H54 (cell line): Measurements from ENCODE around the gene TRAF3IP3.

ENCODE experiments used
- DNase-seq: peaks from one replicate; pipeline ENCODE4 v3.0.0; 2011; ENCODE audit warnings: low spot score, mixed read lengths; ENCODE audit not compliant: insufficient read length
- FAIRE-seq: peaks from 3 replicates; lab custom pipeline; 2011; peaks lifted over from hg19 to GRCh38; lab: Jason Lieb, UNC
- POLR2A ChIP-seq: IDR thresholded peaks from 2 replicates; pipeline ENCODE4 v1.6.1; 2011; ENCODE audit warnings: low read depth, mild to moderate bottlenecking, low read length

The TRAF3IP3 gene, protein sequence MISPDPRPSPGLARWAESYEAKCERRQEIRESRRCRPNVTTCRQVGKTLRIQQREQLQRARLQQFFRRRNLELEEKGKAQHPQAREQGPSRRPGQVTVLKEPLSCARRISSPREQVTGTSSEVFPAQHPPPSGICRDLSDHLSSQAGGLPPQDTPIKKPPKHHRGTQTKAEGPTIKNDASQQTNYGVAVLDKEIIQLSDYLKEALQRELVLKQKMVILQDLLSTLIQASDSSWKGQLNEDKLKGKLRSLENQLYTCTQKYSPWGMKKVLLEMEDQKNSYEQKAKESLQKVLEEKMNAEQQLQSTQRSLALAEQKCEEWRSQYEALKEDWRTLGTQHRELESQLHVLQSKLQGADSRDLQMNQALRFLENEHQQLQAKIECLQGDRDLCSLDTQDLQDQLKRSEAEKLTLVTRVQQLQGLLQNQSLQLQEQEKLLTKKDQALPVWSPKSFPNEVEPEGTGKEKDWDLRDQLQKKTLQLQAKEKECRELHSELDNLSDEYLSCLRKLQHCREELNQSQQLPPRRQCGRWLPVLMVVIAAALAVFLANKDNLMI

DNA sequence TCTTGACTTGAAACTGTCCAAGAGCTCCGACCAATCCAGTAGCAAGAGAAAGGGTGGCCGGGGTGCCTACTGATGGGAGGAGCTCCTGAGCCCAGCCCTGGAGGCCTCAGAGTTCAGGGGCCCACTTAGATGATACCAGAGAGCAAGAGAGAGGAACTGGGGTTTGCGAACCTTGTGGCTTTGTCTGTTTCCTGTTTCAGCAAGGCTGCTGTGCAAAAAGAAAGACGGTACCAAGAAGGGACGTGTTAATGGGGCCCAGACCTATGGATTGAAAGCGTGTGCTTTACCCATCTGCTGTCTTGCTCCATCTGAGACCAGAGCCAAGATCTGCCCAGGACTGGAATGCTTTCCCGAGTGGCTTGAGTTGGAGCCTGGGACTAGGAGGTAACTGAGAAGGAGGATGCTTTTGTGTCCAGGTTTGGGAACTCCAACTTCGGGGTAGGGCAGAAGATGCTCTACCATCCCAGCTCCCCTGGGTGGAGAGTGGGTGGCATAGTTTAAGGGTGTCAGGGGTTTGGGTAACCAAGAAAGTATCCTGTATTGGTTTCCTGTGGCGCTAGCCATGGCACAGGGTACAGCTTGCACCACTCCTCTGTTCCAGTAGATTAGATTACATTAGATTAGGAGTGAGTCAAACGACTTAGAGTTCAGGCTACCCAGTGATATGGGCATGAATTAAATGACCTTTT, at the start of gene TRAF3IP3:
Gene TRAF3IP3 (plus strand): TSS at position 128 of the 689 bp plus-strand sequence. CDS start 3,987 bp downstream, outside the sequence.
- FAIRE-seq, result no peak
- TF ChIP-seq POLR2A, result no peak
- DNase-seq, result no peak

DNA sequence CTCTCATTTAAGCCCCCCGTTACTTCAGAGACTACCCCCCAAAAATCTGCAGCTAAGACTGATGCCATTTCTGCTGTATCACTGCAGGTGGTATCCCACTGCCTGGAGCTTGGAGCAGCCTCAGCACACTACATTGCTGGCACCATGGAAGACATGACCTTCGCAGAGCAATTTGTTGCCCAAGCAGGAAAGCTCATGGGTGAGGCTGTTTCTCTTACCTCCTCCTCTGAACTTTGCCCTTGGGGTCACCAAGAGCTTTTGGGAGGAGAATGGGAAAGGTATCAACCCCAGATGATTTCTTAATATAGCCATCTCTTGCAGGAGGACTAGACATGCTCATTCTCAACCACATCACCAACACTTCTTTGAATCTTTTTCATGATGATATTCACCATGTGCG, 49.2 kb upstream of the TRAF3IP3 start:
- DNase-seq (no peak), FAIRE-seq (no peak)
- TF ChIP-seq POLR2A, result no peak

DNA sequence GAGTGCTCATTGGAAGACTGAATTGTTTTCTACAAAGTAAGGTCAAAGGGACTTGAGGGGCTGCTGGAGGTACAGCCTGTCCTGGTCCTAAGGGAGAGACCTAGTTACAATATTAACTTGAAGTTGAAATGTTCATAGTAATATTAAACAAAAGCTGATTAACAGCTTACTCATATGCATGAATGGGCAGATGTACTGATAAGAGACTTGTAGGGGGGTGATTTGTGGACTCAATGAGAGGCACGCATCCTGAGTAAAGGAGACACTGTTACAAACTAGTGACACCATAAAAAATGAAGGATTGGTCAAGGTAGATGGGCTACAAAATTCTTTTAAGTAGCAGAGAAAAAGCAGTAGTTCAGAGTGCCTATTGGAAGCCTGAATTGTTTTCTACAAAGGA, 48.5 kb upstream of the TRAF3IP3 start:
- no peak for TF ChIP-seq POLR2A
- no peak for FAIRE-seq

DNA sequence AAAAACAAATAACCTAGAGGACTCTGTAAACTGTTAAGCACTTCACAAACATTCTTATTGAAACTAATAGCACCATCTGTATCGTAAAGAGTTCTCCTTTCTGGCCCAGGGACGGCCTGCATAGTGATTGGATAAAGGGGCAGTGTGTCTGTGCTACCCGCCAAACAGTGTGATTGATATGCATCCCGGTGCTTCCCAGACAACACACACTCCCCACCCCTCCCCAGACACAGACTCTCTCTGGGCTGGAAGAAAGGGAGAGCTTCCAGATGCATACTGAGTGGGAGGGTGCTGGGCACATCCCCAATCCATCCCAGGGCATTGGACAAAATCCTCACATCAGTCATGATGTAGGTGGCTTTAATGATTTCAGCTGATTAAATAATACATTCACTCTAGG, 47.6 kb upstream of the TRAF3IP3 start:
- no peak for FAIRE-seq
- TF ChIP-seq POLR2A, result no peak
- no peak for DNase-seq

More for the DNA sequence above, 48.5 kb upstream of the TRAF3IP3 start:
- no peak for DNase-seq

DNA sequence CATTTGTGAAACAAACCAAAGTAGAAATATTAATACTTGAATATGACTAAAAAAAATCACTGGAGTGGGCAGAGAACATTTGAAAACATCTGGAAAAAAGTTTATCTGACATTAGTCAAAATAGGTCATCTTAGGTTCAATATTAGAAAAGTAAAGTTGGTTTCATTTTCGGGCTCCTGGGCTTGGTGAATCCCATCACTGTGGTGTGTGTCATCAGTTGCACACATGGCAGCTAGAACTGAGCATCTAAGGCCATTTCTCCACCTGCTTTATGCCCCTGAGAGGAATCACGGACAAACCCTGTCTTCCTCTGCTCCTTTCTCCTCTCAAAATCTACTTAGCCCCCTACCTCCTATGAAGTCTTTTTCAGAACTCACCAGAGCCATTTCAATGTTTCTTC, 45.8 kb upstream of the TRAF3IP3 start:
- DNase-seq (no peak), FAIRE-seq (no peak)
- TF ChIP-seq POLR2A, result no peak

DNA sequence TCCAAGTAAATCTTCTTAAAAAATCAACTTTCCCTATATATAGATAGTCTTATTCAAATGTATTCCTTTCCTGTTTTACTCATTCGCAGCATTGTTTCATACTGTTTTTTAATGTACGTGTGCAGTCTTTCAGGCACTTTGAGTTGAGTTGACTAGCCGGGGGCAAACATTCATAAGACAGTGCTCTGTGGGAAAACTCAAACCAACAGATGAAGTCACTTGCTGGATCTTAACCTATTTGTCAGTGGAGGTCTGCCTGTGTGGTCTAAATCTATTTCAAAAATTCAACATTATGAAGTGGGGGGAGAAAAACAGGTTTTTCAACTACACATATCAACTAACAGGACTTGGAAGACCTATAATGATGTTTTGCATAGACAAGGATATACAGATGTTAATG, 45.0 kb upstream of the TRAF3IP3 start:
- no peak for DNase-seq
- FAIRE-seq, result no peak
- TF ChIP-seq POLR2A, result no peak

DNA sequence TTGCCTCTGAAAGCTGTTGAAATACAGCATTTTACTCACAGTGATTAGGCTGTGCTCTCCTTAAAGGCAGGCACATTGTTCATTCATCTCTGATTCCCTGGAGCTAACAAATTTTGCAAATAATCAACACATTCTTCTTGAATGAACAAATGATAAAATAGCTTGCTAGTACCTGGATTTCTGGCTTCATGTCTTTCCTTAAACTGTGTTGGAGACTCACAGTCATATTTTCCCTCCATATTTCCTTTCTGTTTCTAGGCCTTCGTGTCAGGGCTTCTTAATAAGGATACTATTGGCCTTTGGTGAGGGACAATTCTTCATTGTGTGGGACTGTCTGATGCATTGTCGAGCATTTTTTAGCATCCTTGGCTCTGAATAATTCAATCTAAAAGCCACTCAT, 41.5 kb upstream of the TRAF3IP3 start:
- no peak for FAIRE-seq
- TF ChIP-seq POLR2A, result no peak

DNA sequence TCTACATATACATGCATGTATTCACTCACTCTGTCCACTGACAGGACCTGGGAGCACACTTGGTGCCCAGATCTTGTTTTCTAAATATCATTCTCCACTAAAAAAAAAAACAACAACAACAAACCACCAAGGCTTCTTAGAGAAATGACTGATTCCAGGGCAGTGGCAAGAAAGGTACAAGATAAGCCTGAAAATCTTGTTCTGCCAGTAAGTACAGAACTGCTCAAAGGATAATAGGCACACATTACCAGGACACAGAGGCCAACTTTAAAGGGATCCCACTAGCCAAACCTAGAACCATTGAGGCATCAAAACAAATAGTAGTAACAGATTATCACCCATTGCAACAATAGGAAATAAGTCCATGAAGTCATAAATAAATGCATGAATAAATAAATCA, 40.5 kb upstream of the TRAF3IP3 start:
- DNase-seq (no peak), FAIRE-seq (no peak)
- no peak for TF ChIP-seq POLR2A

More for the DNA sequence above, 41.5 kb upstream of the TRAF3IP3 start:
- no peak for DNase-seq

DNA sequence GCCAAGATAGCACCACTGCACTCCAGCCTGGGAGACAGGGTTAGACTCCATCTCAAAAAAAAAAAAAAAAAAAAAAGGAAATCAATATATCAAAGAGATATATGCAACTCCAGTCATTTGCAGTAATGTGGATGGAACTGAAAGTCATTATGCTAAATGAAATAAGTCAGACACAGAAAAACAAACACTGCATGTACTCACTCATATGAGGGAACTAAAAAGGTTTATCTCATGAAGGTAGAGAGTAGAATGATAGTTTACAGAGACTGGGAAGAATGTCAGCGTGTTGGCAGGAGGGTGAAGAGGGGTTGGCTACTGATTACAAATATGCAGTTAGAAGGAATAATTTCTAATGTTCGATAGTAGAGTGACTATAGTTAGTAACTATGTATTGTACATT, 38.0 kb upstream of the TRAF3IP3 start:
- FAIRE-seq, result no peak
- no peak for TF ChIP-seq POLR2A
- no peak for DNase-seq

DNA sequence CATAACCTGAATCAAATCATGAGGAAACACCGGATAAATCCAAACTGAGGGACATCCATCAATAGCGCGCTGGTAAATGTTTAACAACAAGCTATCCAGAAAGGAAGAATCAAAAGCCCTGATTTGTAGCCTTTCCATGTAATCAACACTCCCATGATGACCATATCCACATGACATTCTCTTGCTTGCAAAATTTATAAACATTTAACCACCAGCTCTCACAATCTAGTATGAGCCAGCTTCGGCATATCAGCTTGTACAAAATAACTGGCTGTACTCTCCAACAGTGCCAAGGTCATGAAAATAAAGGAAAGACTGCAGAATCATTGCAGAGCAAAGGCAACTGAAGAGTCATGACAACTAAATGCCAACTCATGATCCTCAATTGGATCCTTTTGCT, 35.5 kb upstream of the TRAF3IP3 start:
- no peak for FAIRE-seq
- TF ChIP-seq POLR2A, result no peak
- DNase-seq, result no peak

DNA sequence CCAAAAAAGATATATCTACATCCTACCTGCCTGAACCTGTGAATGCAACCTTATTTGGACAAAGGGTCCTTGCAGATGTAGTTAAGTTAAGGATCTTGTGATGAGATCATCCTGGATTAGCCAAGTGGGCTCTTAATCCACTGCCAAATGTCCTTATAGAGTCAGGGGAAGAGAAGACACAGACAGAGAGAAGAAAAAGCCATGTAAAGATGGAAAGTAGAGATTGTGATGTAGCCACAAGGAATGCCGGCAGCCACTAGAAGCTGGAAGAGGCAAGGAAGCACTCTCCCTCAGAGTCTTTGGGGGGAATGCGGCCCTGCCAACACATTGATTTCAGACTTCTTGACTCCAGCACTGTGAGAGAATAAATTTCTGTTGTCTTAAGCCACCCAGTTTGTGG, 35.0 kb upstream of the TRAF3IP3 start:
- no peak for TF ChIP-seq POLR2A
- FAIRE-seq, result no peak
- DNase-seq, result no peak

DNA sequence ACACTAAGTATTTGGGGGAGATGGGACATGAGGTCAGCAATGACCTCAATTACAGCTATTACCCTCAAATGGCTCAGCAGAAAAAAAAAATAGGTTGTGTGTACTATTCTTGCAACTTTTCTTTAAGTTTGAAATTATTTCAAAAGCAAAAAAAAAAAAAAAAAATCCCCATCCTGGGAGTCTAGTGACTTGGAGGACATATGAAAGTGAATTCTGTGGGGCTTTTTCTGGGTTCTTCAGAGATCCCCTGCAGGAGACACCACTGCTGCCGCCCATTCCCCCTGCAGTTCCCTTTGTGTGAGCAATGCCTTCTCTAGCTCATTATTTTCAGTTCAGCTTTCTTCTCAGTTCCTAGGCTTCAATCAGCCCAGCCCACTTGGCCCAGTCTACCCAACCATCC, 34.5 kb upstream of the TRAF3IP3 start:
- FAIRE-seq, result no peak
- TF ChIP-seq POLR2A, result no peak
- DNase-seq, result no peak

DNA sequence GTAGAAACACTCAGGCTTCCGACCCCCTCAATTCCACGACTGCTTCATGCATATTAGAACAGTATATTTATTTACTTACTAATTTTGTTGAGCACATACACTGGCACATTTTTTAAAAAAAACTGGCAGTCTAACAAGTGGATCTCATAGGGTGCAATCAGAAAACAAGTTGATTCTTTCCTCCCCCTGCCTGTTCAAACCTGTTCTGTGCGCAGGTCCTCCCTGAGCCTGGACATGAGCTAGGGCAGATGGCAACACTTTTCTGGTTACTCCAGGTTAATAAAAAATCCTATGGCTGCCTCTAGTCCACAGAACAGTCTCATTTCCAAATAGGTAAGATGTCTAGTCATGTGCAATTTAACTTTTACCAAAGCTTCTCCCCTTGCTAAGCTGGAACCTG, 32.6 kb upstream of the TRAF3IP3 start:
- FAIRE-seq (no peak), DNase-seq (no peak)
- no peak for TF ChIP-seq POLR2A
